Superior temporal gyrus (tissue), 1 donor: ENCODE results near the gene DPH6.

ENCODE experiments used
- DNase-seq: peaks from one replicate; pipeline ENCODE4 v3.0.0-alpha.2; 2016; ENCODE audit errors: extremely low spot score

The DPH6 gene

GRCh38 chr15:35540885-35541284 is 5.1 kb downstream of the DPH6 start:
- DNase-seq = no peak

GRCh38 chr15:35540021-35540420 is 5.9 kb downstream of the DPH6 start:
- DNase-seq = no peak

GRCh38 chr15:35535365-35535916 is 10.5 kb downstream of the DPH6 start:
- no peak for DNase-seq

GRCh38 chr15:35533130-35534110 is 12.5 kb downstream of the DPH6 start:
- DNase-seq = no peak

GRCh38 chr15:35530698-35531097 is 15.3 kb downstream of the DPH6 start:
- DNase-seq = no peak

GRCh38 chr15:35529784-35530183 is 16.2 kb downstream of the DPH6 start:
- no peak for DNase-seq

- no peak for DNase-seq
Observed at GRCh38 chr15:35522061-35522460, 23.9 kb downstream of the DPH6 start.

GRCh38 chr15:35519541-35520149 is 26.3 kb downstream of the DPH6 start:
- DNase-seq = peak; percentile 84

GRCh38 chr15:35519052-35519451 is 26.9 kb downstream of the DPH6 start:
- DNase-seq = no peak

GRCh38 chr15:35514759-35515158 is 31.2 kb downstream of the DPH6 start:
- no peak for DNase-seq

- DNase-seq = no peak
Observed at GRCh38 chr15:35507932-35508638, 37.9 kb downstream of the DPH6 start.

GRCh38 chr15:35506272-35506870 is 39.6 kb downstream of the DPH6 start:
- no peak for DNase-seq

- DNase-seq = no peak
Observed at GRCh38 chr15:35505809-35506208, 40.2 kb downstream of the DPH6 start.

- no peak for DNase-seq
Observed at GRCh38 chr15:35505141-35505540, 40.8 kb downstream of the DPH6 start.

GRCh38 chr15:35499723-35500122 is 46.2 kb downstream of the DPH6 start:
- DNase-seq = no peak

GRCh38 chr15:35496585-35496984 is 49.4 kb downstream of the DPH6 start:
- DNase-seq = no peak

- DNase-seq = no peak
Observed at GRCh38 chr15:35495080-35495479, 50.9 kb downstream of the DPH6 start.

- DNase-seq = no peak
Observed at GRCh38 chr15:35491999-35492398, 54.0 kb downstream of the DPH6 start.

GRCh38 chr15:35491173-35491572 is 54.8 kb downstream of the DPH6 start:
- no peak for DNase-seq

GRCh38 chr15:35490511-35490910 is 55.5 kb downstream of the DPH6 start:
- DNase-seq = no peak

- DNase-seq = no peak
Observed at GRCh38 chr15:35487417-35487816, 58.5 kb downstream of the DPH6 start.

- no peak for DNase-seq
Observed at GRCh38 chr15:35486296-35486695, 59.7 kb downstream of the DPH6 start.
